ENCODE results near the gene KCNJ9.

KCNJ9 gene

GRCh38 chr1:160066829-160067745 lies 14.3 kb upstream of the KCNJ9 start:
- no peak for DNase-seq

DNA sequence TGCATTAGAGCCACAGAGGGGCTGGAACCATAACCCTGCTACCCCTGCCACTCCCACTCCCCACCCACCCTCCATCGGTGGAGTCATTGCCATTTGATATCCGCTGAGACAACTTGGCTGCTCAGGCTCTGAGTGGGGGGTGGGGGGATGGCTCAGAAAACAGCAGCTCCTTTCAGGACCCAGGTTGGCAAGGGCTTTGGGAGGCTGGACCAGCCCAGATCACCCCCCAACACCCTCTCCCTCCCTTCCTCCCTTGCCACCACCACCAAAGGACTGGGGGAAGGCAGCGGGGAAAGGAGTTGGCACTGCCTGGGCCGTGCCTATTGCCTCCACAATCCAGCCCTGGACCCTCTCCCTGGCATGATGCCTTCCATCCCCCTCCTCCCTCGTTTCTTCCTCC lies 13.1 kb upstream of the KCNJ9 start:
- DNase-seq: no peak

DNA sequence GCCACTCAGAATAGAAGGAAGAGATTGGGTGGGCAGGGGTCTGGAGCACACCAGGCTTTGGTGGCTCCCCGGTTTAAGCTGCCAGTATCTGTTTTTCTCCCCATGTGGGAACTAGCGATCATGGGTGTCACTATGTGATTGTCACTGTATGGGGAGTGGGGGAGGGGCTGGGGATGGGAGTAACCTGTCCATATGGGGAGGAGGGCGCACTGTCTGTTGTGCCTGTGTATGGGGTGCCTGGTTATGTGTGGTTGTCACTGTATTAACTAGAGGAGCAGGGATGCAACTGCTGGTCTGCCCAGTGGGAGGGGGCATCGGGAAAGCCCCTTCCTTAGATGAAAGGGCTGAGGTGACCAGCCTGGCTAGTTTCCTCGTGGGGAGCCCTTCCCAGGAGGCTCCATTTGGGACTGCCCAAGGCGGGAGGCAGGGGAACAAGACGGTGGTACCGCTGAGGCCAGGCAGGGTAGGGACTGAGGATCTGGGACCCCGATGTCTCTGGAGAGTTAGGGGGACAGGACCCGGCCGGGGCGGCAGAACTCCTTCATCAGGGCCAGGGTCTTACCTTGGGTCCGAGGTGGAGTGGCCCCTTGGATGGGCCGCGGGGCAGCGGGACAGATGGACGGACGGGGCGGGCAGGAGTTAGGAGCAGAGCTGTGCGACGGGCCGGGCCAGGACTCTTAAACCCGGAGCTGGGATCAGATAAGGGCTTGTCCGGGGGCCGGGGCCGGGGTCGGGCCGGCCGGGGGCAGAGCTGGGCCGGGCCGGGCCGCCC lies 11.7 kb upstream of the KCNJ9 start, which contains the start of gene KCNJ10:
Gene KCNJ10, minus strand, starts transcription at position 701 of the 772 bp plus-strand sequence. CDS start 27,628 bp downstream, outside the sequence.
- DNase-seq: peak in 1 of 6 experiments; percentile 44

DNA sequence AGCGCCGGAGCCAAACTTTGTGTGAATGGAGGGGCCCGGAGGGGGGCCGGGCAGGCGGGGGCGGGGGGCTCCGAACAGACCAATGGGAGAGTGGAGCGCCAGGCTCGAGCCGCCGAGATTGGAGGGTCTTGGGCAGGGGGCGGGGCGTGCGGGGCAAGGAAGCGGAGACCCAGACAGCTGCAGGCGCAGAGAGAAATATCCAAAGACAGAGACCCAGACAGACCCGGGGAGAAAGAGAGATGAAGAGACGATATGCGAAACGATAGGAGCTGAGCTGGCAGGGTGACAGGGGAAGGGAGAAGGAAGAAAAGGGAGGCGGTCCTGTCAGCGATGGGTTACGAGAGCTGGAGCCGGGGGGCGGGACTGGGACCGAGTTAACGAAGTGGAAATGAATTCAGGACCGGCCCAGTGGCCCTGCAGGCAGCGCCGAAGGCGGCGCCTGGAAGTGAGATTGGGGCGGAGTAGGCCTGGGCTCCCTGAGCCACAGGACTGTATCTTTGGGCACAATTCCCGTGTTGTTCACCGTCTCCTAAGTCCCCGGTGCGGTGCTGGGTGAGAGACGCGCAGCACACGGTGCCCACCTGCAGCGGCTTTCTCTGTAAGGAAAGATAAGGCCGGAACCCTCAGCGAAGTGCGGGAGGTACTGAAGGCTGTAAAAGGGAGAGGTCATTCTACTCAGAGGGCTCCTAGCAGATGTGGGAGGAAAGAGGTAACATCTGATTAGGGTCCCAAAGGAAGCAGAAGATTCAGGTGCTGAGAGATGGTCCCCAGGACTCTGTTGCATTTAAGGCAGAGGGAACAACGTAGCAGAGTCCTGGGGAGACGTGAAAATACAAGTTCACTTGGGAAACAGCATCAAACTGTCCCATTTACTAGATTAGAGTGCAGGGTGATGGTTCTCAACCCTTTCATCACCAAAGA lies 10.8 kb upstream of the KCNJ9 start:
- peak; percentile 55 to 81 (median 72) for DNase-seq

GRCh38 chr1:160071289-160071688 lies 10.0 kb upstream of the KCNJ9 start:
- no peak for DNase-seq

DNA sequence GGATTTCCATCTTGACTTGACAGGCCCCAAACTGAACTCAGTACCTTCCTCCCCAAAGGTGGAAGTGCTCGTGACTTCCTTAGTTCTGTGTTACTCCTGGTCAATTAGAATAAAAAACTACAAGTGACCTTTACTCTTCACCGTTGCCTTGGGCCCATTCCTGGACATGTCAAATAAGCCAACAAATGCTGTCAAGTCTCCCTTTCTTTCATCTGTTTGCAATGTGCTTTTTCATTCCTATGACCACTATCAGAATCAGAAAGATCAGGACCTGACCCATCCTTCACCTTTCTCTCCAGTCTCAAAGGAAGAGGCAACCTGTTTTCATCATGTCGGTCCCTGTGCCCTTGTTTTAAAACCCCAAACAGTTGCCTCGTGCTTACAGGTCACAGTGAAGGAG lies 6.5 kb upstream of the KCNJ9 start:
- no peak for DNase-seq

DNA sequence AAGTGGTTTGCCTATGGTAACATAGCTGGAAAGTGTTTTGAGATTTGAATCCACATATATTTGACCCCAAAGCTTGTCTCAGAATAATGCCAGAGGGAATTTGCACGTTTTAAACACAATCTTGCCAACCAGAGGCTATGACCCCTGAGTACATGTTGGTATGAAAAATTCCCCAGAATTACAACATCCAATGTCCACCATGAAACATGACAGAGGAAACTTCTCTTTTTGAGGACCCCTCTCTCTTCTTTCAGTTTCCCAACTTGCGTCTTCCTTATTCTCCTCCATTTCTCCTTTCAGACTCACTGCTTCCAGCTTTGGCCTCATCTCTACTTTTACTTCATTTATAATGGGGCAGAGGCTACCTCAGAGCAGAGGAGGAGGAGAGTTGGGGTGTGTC lies 5.5 kb upstream of the KCNJ9 start:
- no peak for DNase-seq

DNA sequence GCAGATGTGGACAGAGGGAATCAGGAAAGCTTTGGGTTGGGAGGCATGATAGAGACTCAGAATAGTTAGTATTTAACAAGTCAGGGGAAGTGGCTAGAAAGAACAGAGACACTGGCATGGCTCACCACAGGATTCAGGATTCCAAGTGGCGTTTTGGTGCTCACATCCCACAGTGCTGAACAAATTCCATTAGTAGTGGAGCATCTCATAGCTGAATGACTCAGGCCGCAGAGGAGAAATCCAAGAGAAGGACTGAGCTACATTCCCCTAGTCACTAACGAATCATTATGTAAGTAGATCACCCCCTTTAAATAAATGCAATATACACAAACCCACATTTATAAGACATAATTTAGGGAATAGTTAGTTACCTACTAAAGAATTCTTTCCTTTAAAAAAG lies 5.0 kb upstream of the KCNJ9 start:
- no peak for DNase-seq

DNA sequence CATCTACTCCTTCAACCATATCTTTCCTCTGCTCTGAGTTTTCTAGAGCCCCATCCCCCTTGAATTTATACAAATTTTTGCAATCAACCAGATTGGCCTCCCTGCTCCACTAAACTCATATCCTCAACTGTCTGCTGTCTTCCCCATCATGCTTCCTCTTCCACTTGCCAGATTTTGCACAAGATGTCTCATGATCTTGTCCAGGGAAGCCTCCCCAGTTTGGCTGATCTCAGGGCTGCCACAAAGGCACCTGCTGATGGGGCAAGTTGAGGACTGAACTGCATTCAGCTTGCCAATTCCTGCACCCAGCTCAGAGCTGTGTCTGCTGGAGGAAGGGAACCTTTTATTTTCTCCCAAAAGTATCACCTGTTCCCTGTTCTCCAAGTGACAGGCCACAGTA lies 3.9 kb upstream of the KCNJ9 start:
- DNase-seq: no peak

DNA sequence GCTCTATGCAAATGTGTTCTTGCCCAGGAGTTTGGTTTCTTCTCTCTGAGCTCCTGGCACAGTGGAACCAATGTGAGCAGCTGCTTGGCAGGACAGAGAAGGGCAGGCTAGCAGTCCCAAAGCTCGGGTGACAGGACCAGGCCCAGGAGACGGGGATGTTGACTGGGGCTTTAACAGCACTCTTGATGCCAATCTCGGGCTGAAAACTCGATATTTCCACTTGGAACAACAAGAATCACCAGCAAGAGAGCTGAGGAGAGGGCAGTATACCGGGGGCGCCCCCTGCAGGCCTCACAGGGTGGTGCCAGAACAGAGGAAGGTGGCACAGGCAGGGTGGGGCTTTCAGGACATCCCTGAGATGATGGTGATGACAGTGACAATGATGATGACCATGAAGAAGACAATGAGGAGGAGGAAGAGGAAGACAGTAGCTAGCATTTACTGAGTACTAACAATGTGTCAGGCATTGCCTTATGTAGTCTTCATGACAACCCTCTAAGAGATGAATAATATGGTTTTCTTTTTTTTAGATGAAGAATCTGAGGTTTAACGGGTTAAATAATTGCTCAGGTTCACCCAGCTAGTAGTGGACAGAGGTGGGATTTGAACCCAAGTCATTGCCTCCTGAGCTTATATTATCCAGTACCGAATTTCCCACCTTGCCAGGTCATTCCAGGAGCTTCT lies 2.7 kb upstream of the KCNJ9 start:
- DNase-seq: peak; percentile 9 to 63 (median 40)

DNA sequence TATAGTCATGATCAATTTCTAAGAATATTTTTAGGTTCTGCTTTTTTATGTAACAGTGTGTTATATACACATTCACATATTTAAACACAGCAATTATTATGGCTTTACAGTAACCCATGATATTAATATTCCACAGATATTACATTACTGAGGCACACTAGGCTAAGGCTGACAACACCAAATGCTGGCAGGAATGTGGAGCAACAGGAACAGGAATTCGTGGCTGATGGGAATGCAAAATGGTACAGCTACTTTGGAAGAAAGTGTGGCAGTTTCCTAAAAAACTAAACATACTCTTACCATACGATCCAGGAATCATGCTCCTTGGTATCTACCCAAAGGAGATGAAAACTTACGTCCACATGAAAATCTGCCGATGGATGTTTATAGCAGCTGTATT lies 1.9 kb upstream of the KCNJ9 start:
- no peak for DNase-seq

DNA sequence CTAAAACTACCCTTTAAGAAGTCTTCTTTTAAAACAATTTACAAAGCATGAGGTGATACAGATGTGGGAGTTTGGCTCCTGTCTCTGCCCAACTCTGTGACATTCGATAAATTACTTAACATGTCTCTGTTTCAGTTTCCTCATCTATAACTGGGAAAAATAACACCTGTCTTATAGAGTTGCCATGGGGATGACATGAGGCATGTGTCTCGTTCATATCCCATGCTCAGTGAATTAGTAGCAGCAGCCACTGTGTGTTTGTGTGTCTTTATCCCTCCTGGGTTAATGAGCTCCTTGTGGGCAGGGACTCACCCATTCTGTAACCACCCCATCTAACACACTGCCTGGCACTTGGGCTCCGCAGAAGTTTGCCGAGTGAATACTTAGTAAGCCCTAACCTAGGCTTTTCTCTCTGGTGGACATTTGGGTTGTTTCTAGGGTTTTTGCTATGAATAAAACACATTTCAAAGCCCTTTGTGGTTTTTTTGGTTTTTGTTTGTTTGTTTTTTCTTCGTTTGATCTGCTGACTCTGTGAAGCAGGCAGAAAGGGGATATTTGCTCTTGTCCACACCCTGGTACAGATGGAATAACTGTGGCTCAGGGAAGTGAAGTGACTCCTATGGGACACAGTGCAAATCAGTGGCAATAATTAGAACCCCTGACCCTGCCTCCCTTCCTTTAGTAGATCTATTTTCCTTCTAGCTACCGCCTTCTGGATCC lies 797 bp upstream of the KCNJ9 start:
- no peak for DNase-seq

- DNase-seq: no peak
Measured at GRCh38 chr1:160082487-160082886, 1.1 kb downstream of the KCNJ9 start.

DNA sequence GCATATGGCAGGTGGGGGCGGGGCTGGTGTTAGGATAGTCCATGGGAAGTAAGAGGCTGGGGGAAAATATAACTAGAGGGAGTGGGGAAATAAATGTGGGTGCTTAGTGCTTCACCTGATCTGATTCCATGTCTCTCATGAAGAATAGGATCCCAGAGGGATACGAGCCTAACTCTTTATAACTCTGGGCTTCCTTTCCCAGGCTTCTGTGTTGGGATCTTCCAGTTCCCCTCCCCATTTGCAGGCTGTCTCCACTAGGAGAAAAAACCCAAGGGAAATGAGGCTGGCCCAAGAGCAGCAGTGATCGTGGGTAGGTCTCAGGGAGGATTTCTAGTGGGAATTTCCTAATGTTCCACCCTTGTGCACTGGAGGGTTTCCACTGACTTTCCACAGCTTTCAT lies 1.6 kb downstream of the KCNJ9 start:
- no peak for DNase-seq

DNA sequence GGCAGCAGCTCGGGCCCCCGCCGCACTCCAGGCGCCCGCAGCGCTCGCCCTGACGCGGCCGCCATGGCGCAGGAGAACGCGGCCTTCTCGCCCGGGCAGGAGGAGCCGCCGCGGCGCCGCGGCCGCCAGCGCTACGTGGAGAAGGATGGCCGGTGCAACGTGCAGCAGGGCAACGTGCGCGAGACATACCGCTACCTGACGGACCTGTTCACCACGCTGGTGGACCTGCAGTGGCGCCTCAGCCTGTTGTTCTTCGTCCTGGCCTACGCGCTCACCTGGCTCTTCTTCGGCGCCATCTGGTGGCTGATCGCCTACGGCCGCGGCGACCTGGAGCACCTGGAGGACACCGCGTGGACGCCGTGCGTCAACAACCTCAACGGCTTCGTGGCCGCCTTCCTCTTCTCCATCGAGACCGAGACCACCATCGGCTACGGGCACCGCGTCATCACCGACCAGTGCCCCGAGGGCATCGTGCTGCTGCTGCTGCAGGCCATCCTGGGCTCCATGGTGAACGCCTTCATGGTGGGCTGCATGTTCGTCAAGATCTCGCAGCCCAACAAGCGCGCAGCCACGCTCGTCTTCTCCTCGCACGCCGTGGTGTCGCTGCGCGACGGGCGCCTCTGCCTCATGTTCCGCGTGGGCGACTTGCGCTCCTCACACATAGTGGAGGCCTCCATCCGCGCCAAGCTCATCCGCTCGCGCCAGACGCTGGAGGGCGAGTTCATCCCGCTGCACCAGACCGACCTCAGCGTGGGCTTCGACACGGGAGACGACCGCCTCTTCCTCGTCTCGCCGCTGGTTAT lies 2.8 kb downstream of the KCNJ9 start:
- peak; percentile 43 to 70 (median 62) for DNase-seq

- no peak for DNase-seq
Measured at GRCh38 chr1:160084771-160085321, 3.5 kb downstream of the KCNJ9 start.

DNA sequence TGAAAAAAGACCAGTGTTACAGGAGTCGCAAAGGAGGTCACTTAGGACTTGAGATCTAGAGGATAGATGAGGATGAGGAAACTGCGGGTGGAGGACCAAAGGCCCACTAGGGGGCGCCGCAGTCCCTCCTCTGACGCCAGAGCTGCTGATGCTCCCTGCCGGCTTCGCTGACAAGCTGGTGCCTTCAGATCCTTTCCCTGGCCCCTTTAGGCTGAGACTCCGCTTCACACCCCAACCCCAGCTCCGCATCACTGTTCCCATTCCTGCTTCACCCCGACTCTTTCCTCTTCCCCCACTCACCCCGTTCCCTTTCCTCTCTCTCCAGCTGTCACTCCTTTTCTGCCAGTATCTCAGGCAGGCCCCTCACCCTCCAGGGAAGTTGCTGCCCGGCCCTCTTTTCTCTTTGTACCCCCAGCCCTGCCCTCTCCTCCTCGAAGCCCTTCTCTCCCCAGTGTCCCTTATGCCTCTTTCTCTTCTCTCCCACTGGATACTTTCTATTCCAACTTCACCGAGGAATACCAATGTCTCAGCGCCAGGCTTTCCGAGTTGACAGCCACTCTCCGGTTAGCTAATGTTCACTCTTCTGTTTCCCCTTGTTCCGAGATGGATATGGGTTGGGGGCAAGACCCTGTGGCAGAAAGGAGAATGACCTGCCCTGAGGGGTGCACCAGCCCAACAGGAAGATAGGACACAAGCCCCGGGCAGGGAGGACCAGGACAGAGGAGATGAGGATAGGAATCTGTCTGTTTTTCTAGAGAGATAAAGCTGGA lies 4.5 kb downstream of the KCNJ9 start:
- DNase-seq: peak; percentile 62 to 82 (median 68)

- no peak for DNase-seq
Measured at GRCh38 chr1:160086456-160086892, 5.1 kb downstream of the KCNJ9 start.

GRCh38 chr1:160087118-160087662 lies 5.9 kb downstream of the KCNJ9 start:
- DNase-seq: no peak
